ENCODE data around the gene SLC6A3. TPM values are rescaled to one million over a fixed set of nuclear protein-coding genes. Genes with fewer than 3 reads are reported as not detected.
"Not testable (repeated sequence)": the region's sequence is repeated elsewhere in the genome, so short reads cannot be mapped to it uniquely, and the experiment has no call there.

The SLC6A3 gene
- total RNA-seq, 4 donors from 2014 or later, result 0.20 to 0.90 TPM; not detected in 2

GRCh38 chr5:1429066-1429465, 16.2 kb downstream of the SLC6A3 start:
- no peak overlapping the region for H3K27ac ChIP-seq
- no peak for DNase-seq (ENCODE audit: low spot score in 2 of 2)
- H3K27me3 ChIP-seq, result no peaks in the 10 kb centered on the region
- no peak for TF ChIP-seq CTCF (IDR thresholded peaks at IDR 0.05)
- H3K36me3 ChIP-seq, result no peaks in the 10 kb centered on the region
- H3K4me1 ChIP-seq, result no peaks in the 10 kb centered on the region
- peaks cover 0 to 88% (median 8%) of the 10 kb centered on the region in 4 donors for H3K9me3 ChIP-seq
- no peak overlapping the region for H3K4me3 ChIP-seq
- 55% methylated on average over 7 of the region's 7 CpGs for WGBS, 2 donors

- WGBS, 2 donors, result 88 to 89% methylated on average over 1 of the region's 1 CpG
- no peak for DNase-seq (ENCODE audit: low spot score in 2 of 2)
- no peak overlapping the region for H3K27ac ChIP-seq
- H3K9me3 ChIP-seq, result peaks cover 0 to 80% (median 8%) of the 10 kb centered on the region in 4 donors
- TF ChIP-seq CTCF (IDR thresholded peaks at IDR 0.05) (no peak), EP300 (IDR thresholded peaks at IDR 0.05) (no peak), POLR2A (IDR thresholded peaks at IDR 0.05) (no peak)
- H3K36me3 ChIP-seq, result no peaks in the 10 kb centered on the region
- H3K4me3 ChIP-seq, result no peak overlapping the region
- H3K27me3 ChIP-seq, result no peaks in the 10 kb centered on the region
- H3K4me1 ChIP-seq, result no peaks in the 10 kb centered on the region
These were observed 17.1 kb downstream of the SLC6A3 start for GRCh38 chr5:1428107-1428506.

- no peaks in the 10 kb centered on the region for H3K4me1 ChIP-seq
- peaks cover 0 to 55% (median 8%) of the 10 kb centered on the region in 4 donors for H3K9me3 ChIP-seq
- no peak for DNase-seq (ENCODE audit: low spot score in 2 of 2)
- no peaks in the 10 kb centered on the region for H3K27me3 ChIP-seq
- 89 to 90% methylated on average over 9 of the region's 9 CpGs for WGBS, 2 donors
- no peak overlapping the region for H3K27ac ChIP-seq
- no peaks in the 10 kb centered on the region for H3K36me3 ChIP-seq
- TF ChIP-seq EP300 (IDR thresholded peaks at IDR 0.05), result no peak
- TF ChIP-seq CTCF (IDR thresholded peaks at IDR 0.05), result no peak
- TF ChIP-seq POLR2A (IDR thresholded peaks at IDR 0.05), result no peak
- no peak overlapping the region for H3K4me3 ChIP-seq
These were observed 20.5 kb downstream of the SLC6A3 start for GRCh38 chr5:1424716-1425115.

GRCh38 chr5:1423901-1424603, 21.2 kb downstream of the SLC6A3 start:
- WGBS, 2 donors, result 81 to 82% methylated on average over 12 to 17 of the region's 19 CpGs
- H3K36me3 ChIP-seq, result no peaks in the 10 kb centered on the region
- H3K9me3 ChIP-seq, result peaks cover 0 to 48% (median 8%) of the 10 kb centered on the region in 4 donors
- no peaks in the 10 kb centered on the region for H3K4me1 ChIP-seq
- H3K4me3 ChIP-seq, result no peak overlapping the region
- H3K27me3 ChIP-seq, result no peaks in the 10 kb centered on the region
- H3K27ac ChIP-seq, result no peak overlapping the region
- no peak for TF ChIP-seq CTCF (IDR thresholded peaks at IDR 0.05)
- TF ChIP-seq POLR2A (IDR thresholded peaks at IDR 0.05), result no peak
- no peak for TF ChIP-seq EP300 (IDR thresholded peaks at IDR 0.05)
- no peak for DNase-seq (ENCODE audit: low spot score in 2 of 2)

- H3K27me3 ChIP-seq; H3K4me3 ChIP-seq; H3K4me1 ChIP-seq; DNase-seq (ENCODE audit: low spot score in 2 of 2); H3K36me3 ChIP-seq; H3K27ac ChIP-seq: not testable (repeated sequence)
- 20 to 83% methylated on average over 1 to 2 of the region's 13 CpGs for WGBS, 2 donors
- H3K9me3 ChIP-seq, result peaks cover 0 to 33% (median 3%) of the 10 kb centered on the region in 4 donors
These were observed 22.7 kb downstream of the SLC6A3 start for GRCh38 chr5:1422522-1422921.

Data from tibial nerve (tissue), 4 donors.